SK-MEL-5 (cell line): ENCODE measurements around the gene AKNA. TPM values are rescaled to one million over a fixed set of nuclear protein-coding genes. Genes with fewer than 3 reads are reported as not detected.

Experiments
- DNase-seq: peaks from one replicate; pipeline ENCODE4 v3.0.0-alpha.2; 2016; ENCODE audit warnings: low read depth, low spot score
- in situ Hi-C: cut with HindIII; loops from 2 replicates; pipeline ENCODE4 v1.10.0; 2016; ENCODE audit warnings: low sequenced_read_pairs, high pct_unique_total_duplicates, low pct_unique_long_range_greater_than_20kb
- total RNA-seq: library from RNA; depleted of rRNA; stranded (reverse); fragments of >200 nt; shearing (Covaris generic); gene quantifications from 2 replicates; pipeline ENCODE4 v1.2.3, GENCODE V29; 2014

AKNA gene
- total RNA-seq, 1 experiment from 2014 or later: 5.5 TPM

DNA sequence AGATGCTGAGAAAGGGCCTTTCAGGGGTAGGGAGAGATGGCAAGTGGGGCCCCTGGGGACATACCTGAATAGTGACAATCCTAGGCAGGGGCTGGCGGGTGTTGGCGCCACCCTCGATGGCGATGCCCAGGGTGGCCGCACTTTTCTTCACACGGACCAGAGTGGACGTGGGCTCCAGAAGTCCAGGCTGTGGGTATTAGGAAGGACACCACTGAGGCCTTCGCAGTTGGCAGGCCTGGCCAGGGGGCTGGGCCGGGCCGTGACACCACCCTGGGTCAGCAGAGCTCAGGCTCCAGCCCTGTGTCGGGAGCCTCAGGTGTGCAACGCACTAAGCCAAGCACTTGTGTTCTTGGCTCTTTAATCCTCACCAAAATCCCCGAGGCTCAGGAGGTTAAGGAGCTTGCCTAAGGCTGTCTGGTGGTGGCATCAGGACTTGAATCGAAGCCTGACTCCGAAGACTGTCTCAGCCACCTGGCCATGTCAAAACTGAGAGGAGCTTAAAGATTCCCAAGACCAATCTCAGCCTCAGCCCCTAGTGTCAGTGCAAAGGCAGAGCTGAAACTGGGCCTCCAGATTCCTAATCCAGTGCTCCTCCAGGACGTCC, 15.5 kb upstream of the AKNA start:
- in situ Hi-C loops: no loop called here
- no peak for DNase-seq

DNA sequence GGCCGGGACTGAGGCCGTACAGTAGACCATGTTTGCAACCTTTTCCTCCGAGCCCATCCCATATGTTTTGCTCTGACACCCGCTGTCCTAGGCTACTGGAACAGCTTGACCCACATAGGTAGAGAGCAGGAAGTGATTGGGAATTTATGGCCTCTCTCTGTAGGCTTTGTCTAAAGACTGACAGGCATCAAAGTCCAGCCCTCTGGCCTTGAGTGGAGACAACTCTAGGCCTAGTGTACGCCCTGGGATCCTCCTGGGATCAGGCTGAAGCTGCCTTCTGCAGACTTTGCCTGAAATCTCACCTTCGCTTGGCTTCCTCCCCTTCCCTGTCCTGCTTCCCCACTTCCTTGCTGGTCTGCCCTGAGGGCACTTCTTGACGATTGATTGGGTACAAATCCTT, 13.6 kb upstream of the AKNA start:
- in situ Hi-C loops: no loop called here
- no peak for DNase-seq

- DNase-seq: no peak
- in situ Hi-C loops: no loop called here
Measured at GRCh38 chr9:114400772-114401171, 13.0 kb upstream of the AKNA start.

DNA sequence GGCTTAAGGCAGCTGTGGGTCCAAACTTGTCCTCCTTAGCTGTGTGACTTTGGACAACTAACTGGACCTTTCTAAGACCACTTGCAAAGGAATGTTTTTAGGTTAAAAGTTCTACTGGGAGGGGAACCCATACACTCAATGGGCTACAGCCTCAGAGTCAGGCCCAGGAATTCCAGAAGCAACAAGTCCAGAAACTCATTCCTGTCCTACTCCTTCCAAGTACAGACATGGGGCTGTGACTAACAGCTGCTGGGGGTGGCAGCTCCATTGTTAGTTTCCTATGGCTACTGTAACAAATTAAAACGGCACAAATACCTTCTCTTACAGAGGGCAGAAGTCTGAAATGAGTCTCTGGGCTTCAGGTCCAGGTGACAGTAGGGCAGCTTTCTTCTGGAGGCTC, 12.4 kb upstream of the AKNA start:
- no peak for DNase-seq
- in situ Hi-C loops: no loop called here

GRCh38 chr9:114399381-114399780, 11.6 kb upstream of the AKNA start:
- DNase-seq: no peak
- in situ Hi-C loops: no loop called here

- in situ Hi-C loops: no loop called here
- peak; percentile 92 for DNase-seq
Measured at GRCh38 chr9:114397848-114398605, 10.2 kb upstream of the AKNA start.

- in situ Hi-C loops: no loop called here
Measured at GRCh38 chr9:114397219-114397847, 9.6 kb upstream of the AKNA start.

GRCh38 chr9:114396558-114397218, 8.9 kb upstream of the AKNA start:
- in situ Hi-C loops: no loop called here
- peak; percentile 67 for DNase-seq

More at GRCh38 chr9:114397219-114397847, 9.6 kb upstream of the AKNA start:
- peak; percentile 17 for DNase-seq

DNA sequence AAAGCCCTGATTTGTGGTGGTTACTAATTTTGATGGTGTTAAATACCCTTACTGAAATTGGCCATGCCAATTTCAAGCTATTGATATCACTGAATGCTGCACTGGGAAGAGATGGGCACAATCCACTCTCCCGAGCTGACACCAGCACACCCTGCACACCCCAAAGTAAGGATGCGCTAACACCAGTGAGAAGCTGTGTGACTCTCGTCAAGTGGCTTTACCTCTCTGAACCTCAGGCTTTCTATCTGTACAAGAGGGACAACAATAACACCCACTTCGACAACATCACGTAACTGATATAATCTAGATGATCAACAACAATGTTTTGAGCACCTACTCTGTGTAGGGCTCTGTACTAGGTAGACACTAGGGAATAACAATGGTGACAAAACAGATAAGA, 8.0 kb upstream of the AKNA start:
- no peak for DNase-seq
- in situ Hi-C loops: no loop called here

DNA sequence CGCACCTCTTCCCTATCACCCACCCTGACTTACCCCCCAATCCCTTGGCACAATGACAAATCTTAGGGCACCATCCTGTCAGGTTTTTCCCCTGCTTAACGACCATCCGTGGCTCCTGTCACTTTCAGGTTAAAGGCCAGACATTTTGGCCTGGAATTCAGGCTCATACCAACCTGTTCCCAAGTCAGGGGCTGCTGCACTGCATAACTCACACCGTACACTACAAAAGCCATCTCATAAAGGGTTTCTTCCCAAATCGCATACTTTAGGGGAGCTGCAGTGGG, 7.5 kb upstream of the AKNA start:
- DNase-seq: no peak
- in situ Hi-C loops: no loop called here

DNA sequence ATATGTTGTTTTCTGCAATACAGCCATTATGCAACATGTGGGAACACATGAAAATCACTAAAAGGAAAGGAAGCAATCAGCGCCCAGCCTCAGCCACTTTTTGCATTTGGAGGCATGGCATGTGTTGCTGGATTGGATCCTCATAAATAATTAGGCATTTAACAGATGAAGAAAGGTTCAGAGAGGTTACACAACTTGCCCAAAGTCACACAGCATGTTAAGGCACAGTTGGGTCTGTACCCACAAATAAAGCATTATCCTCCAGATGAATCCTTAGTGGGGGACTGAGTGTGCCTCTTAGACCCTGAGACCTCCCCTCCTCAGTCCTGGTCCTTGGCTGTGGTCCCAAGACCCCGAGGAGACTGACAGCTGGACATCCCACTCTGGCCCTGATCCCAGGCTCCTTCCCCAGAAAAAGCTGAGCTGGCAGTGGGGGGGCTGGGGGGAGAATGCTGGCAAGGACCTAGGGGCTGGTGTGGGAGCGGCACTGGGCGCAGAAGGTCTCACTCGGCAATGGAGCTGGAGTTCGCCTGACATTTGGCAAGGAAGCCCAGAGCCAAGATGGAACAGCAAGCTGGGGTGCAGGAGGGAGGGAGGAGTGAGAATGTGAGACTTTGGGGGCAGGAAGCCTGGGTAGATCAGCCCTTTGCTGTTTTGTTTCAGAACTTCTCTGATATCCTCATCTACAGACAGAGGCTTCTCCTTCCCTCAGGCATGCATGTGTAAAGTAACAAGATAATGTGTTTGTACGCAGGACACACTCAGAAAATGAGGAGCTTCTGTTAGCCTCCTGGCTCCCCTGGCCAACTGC, 6.9 kb upstream of the AKNA start:
- in situ Hi-C loops: no loop called here
- DNase-seq: no peak

DNA sequence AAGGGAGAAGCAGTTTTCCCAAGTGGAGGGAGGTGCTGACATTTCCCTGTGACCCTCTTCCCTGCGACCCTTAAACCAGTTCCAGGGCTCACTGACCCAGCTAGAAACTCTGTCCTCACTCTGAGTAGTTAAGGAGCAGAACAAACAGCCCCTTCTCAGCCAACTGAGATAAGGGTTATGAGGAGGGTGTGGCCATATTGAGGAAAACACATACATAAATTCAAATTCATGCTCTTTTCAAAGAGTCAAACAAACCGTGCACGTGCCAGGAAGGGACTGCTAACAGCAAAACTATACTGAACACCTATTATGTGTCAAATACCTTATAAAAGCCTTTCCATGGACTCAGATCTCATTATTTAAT, 4.9 kb upstream of the AKNA start:
- DNase-seq: no peak

DNA sequence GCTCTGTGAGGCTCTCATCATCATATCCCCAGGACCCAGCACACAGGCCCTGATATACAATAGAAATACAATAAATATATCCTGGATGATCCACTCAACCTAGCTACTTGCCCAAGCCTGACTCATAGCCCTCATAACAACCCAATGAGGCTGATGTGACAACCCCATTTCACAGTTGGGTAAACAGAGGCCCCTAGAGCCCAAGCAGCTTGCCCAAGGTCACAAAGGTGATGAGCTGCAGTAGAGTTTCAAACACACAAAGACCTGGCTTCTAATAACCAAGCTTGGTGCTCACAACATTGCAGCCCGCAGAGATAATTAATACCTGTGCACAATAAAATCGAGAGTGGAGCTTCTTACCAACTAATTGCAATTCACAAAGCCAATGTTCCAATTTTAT, 3.2 kb upstream of the AKNA start:
- no peak for DNase-seq
- in situ Hi-C loops: no loop called here

More for the DNA sequence above, 4.9 kb upstream of the AKNA start:
- in situ Hi-C loops: no loop called here

DNA sequence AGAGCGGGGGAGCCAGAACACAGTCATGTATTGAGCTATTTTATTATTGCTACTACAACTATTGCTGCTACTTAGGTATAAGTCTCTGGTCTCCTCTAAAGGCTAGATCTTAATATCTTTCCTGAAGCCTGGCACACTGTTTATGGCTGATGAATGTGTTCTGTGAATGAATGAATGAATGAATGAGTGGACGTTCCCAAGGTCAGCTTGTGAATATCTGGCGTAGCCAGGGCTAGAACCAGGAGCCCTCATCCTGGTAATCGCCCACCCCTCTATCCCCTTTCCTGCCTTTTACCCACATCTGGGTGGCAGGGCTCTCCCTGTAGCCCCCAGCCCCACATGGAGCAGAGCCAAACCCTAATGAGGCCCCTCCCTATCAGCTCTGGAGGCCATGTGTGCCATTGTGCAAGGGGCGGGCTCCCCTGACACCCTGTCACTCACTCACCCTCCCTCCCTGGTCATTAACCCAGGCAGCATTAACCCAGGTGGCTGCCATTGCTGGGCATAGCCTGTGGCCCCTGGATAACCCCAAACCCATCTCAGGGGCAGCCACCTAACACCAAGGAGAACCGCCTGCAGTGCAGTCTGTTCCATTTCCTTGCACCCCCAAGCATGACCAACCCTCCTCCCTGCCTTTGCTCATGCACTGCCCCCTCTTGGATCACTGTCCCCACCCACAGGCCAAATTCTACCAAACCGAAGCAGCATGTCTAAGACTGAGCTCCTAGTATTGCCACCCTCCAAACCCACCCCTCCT, 2.0 kb upstream of the AKNA start:
- DNase-seq: no peak
- in situ Hi-C loops: no loop called here

DNA sequence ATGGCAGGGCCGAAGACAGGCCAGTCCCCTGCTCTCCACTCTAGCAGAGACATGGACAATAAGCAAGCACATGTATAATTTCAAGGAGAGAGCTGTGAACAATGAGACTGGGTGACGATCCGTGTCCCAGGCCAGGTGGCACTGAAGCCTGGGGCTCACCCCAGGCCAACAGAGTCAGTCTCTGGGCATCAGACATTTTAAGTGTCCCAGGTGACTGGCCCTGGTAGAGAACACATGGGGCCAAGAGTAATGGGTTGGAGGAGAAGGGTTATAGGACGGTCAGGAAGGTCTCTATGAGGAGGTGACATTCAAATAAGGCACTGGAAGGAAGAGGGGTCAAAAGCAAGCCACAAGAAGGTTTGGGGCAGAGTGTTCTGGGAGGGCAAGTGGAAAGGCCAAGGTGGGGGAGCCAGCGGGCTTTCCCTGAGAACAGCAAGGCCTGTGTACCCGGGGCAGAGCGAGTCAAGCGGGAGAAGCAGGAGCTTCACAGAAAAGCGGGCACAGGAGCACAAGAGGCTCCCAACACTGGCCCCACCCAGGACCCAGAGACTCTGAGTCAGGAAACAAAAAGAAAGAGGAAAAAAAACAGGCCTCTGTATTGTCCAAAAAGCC, 1.1 kb upstream of the AKNA start:
- DNase-seq: no peak
- in situ Hi-C loops: no loop called here

GRCh38 chr9:114388357-114388682, 538 bp upstream of the AKNA start:
- no peak for DNase-seq
- in situ Hi-C loops: no loop called here
